NOMO-1 treated with dmso at 0.1 percent for 144 hours (cell line): ENCODE data around the gene SLC24A3.

ENCODE experiments used
- DNase-seq: peaks from one replicate; lab custom pipeline; 2025; ENCODE audit not compliant: unreplicated experiment; lab: John Stamatoyannopoulos, UW

SLC24A3 gene

GRCh38 chr20:19380211-19380610, 167.8 kb downstream of the SLC24A3 start:
- DNase-seq: no peak

GRCh38 chr20:19381947-19382346, 169.5 kb downstream of the SLC24A3 start:
- DNase-seq: no peak

- no peak for DNase-seq
These were observed 170.2 kb downstream of the SLC24A3 start for GRCh38 chr20:19382386-19383340.

- DNase-seq: no peak
These were observed 172.5 kb downstream of the SLC24A3 start for GRCh38 chr20:19384940-19385339.

- DNase-seq: no peak
These were observed 174.8 kb downstream of the SLC24A3 start for GRCh38 chr20:19387251-19387650.

- no peak for DNase-seq
These were observed 180.1 kb downstream of the SLC24A3 start for GRCh38 chr20:19392344-19393130.

GRCh38 chr20:19396460-19397081, 184.1 kb downstream of the SLC24A3 start:
- DNase-seq: no peak

GRCh38 chr20:19397226-19397625, 184.8 kb downstream of the SLC24A3 start:
- DNase-seq: no peak

GRCh38 chr20:19397666-19398065, 185.2 kb downstream of the SLC24A3 start:
- no peak for DNase-seq

GRCh38 chr20:19401096-19401495, 188.7 kb downstream of the SLC24A3 start:
- DNase-seq: no peak

GRCh38 chr20:19403549-19403948, 191.1 kb downstream of the SLC24A3 start:
- no peak for DNase-seq

GRCh38 chr20:19404826-19405225, 192.4 kb downstream of the SLC24A3 start:
- no peak for DNase-seq

GRCh38 chr20:19405958-19406357, 193.5 kb downstream of the SLC24A3 start:
- DNase-seq: no peak

GRCh38 chr20:19406381-19406780, 193.9 kb downstream of the SLC24A3 start:
- no peak for DNase-seq

GRCh38 chr20:19407196-19407595, 194.8 kb downstream of the SLC24A3 start:
- no peak for DNase-seq

- DNase-seq: no peak
These were observed 195.3 kb downstream of the SLC24A3 start for GRCh38 chr20:19407736-19408135.

- no peak for DNase-seq
These were observed 196.5 kb downstream of the SLC24A3 start for GRCh38 chr20:19408971-19409370.

GRCh38 chr20:19411811-19412210, 199.4 kb downstream of the SLC24A3 start:
- DNase-seq: no peak

- no peak for DNase-seq
These were observed 199.8 kb downstream of the SLC24A3 start for GRCh38 chr20:19412254-19412653.

- DNase-seq: no peak
These were observed 202.2 kb downstream of the SLC24A3 start for GRCh38 chr20:19414600-19414999.

GRCh38 chr20:19415786-19416185, 203.3 kb downstream of the SLC24A3 start:
- no peak for DNase-seq
